ENCODE results near the gene GIT2.
A peak's percentile ranks its signal among the peaks of the same experiment; 100 is the strongest.

Gene GIT2

DNA sequence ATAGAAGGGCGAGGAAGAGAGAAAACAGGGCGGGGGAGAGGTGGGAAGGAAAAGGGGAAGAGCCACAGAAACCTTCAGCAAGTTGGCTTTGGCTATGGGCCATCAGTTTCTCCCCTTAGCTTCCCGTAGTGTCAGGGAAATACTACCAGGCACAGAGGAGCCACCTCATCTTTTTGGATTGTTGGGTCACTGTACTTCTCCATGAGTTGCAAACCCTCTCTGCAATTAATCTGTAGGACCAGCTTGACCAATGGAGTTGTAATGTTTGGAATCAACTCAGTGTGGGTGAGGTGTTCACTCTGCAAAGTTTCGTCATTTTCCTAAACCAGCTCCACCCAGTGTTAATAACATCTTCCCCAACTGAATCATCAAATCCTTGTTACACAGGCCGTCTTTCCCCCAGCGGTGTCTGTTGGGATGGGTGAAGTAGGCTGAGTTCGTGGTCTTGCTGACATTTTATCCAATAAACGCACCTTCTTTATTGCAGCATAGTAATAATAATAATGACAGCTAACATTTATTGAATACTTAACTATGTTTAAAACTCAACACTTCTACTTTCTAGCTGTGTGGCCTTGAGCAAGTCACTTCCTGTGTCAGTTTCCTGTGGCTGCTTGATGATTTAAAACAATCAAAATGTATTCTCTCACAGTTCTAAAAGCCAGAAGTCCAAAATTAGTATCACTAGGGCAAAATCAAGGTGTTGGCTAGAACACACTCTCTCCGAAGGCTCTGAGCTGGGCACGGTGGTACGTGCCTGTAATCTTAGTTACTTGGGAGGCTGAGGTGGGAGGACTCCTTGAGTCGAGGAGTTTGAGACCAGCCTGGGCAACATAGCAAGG is 107.8 kb downstream of the GIT2 start:
- DNase-seq, result peak in 1 of 2 donors; percentile 34

DNA sequence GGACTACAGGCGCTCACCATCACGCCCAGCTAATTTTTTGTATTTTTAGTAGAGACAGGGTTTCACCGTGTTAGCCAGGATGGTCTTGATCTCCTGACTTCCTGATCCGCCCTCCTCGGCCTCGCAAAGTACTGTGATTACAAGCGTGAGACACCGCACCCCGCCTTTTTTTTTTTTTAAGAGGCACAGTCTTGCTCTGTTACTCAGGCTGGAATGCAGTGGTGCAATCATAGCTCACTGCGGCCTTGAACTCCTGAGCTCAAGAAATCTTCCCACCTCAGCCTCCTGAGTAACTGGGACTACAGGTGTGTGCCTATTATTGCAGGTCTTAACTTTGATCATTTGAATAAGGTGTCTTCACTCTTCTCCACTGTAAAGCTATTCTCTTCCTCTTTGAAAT is 110.6 kb downstream of the GIT2 start:
- DNase-seq, result no peak

DNA sequence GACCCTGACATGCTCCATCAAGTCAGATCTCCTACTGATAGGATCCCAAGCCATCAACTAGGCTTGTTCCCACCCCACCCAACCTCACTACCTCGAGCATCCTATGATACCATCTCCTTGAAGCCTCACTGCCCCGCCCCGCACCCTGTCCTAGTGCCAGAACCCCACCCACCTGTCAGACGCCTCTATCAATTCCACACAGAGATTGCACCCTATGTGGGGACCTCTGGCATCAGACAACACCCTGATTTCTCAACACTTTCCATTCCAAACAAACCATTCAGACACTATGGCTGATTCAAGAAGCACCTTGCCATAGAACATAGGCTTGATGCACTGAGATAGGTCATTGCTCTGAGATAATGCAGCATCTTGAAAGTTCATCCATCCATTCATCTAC is 112.7 kb downstream of the GIT2 start:
- no peak for DNase-seq

DNA sequence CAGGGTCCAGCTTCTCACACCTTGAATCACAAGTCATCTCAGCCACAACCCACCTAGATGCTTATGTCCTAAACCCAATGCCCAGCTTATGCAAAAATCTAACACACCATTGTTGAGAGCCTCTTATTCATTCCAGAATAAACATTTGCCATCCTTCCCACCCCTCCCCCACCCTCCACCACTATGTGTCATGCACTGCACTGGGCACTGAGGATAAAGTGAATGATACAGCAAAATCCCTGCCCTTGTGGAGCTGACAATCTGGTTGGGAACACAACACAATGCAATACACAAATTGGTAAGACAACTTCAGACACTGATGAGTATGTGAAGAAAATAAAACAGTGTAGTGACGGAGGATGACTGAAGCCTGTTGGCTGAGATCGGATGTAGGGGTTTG is 114.4 kb downstream of the GIT2 start:
- DNase-seq, result no peak

DNA sequence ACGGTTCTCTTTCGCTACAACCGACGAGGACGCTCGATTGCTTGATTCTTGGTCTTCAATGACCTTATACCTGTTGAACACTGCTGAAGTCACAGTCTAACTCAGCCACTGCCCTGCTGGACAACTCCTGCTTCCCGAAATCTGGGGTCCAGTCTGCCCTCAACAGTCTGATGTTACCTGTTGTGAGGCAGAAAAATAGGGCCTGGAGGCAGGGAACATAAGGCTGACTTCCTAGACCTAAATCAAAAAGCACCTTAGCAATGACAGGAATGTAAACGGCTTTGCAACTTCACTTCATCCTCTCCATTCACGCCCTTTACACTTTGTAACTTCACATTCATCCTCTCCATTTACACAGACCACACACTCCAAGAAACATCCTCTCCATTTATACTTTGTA is 115.2 kb downstream of the GIT2 start:
- no peak for DNase-seq

DNA sequence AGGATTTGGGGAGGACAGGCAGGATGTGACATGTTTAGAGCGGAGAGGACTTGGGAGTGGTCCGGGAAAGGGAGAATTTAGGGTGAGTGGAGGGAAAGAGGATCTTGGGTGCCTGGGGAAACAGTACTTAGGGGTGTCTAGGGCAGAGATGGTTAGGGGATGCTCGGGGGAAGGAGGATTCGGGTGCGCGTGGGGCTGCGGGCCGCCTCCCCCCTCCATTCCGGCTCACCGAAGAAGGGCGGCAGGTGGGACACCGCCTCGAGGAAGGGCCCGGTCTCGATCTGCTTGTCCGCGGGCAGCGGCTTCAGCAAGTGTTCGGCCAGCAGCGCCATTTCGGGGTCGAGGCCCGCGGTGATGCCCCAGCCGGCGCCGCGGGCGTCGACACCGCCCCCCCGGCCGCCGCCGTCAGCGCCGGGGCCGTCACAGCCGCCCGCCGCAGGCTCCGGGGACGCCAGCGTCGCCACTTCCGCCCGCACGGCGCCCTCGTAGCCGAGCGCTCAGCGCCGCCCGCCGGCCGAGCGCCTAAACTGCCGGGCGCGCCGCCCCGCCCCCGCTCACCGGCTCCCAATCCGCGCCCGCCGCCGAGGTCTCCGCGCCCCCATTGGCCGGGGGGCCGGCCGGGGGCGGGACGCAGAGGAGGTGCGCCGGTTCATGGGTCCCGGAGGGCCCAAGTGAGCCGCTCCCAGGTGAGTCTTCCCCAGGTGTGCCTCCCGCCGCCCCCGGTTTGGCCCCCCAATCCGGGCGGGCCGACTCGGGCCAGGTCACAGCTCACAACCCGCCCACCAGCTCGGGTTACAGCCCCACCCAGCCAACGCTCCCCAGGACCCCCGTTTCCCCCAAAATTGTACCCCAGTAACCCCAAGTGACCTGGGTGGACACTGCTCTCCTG is 115.9 kb downstream of the GIT2 start, which contains the start of gene GLTP:
GLTP (minus strand) TSS at position 499 of the 889 bp plus-strand sequence; CDS start at position 332, 167 bp downstream.
- peak; percentile 88 to 90 for DNase-seq
